KMS-11 (cell line): ENCODE data around the gene PARD3B.
"Not testable (repeated sequence)": the region's sequence is repeated elsewhere in the genome, so short reads cannot be mapped to it uniquely, and the experiment has no call there.

Experiments
- H2AFZ ChIP-seq: fragments of 200-600 bp; sonication (generic); 2 replicates; pipeline ENCODE4 v1.6.1; 2016; ENCODE audit warnings: antibody characterized with exemption, mixed run types, low read depth
- H3K27ac ChIP-seq: fragments of 200-600 bp; sonication (generic); 2 replicates; pipeline ENCODE4 v1.6.1; 2016; ENCODE audit warnings: mild to moderate bottlenecking, mixed run types
- H3K27me3 ChIP-seq: fragments of 200-600 bp; sonication (generic); 2 replicates; pipeline ENCODE4 v1.6.1; 2017; ENCODE audit warnings: mild to moderate bottlenecking, low read depth, mixed run types, moderate library complexity; ENCODE audit not compliant: insufficient read depth
- H3K36me3 ChIP-seq: fragments of 200-600 bp; sonication (generic); 2 replicates; pipeline ENCODE4 v1.6.1; 2017; ENCODE audit warnings: mild to moderate bottlenecking, mixed run types; ENCODE audit not compliant: insufficient read depth
- H3K4me1 ChIP-seq: fragments of 200-600 bp; sonication (generic); 2 replicates; pipeline ENCODE4 v1.6.1; 2016; ENCODE audit warnings: mild to moderate bottlenecking, low read depth, mixed run types; ENCODE audit not compliant: poor library complexity, severe bottlenecking
- H3K4me2 ChIP-seq: fragments of 200-600 bp; sonication (generic); 2 replicates; pipeline ENCODE4 v1.7.0; 2016; ENCODE audit warnings: mild to moderate bottlenecking, mixed run types
- H3K4me3 ChIP-seq: fragments of 200-600 bp; sonication (generic); IDR thresholded peaks from 2 replicates; pipeline ENCODE4 v1.6.1; 2017; ENCODE audit warnings: low read depth, low read length, mixed read lengths; ENCODE audit not compliant: insufficient read depth
- H3K79me2 ChIP-seq: fragments of 200-600 bp; sonication (generic); 2 replicates; pipeline ENCODE4 v1.6.1; 2016; ENCODE audit warnings: low read depth, mixed run types; ENCODE audit not compliant: insufficient read depth
- H3K9ac ChIP-seq: fragments of 200-600 bp; sonication (generic); 2 replicates; pipeline ENCODE4 v1.6.1; 2016; ENCODE audit warnings: mild to moderate bottlenecking, mixed run types
- H4K20me1 ChIP-seq: fragments of 200-600 bp; sonication (generic); 2 replicates; pipeline ENCODE4 v1.6.1; 2016; ENCODE audit warnings: mild to moderate bottlenecking, mixed run types; ENCODE audit not compliant: insufficient read depth
- CTCF ChIP-seq: fragments of 200-600 bp; sonication (generic); conservative IDR thresholded peaks from 2 replicates; pipeline ENCODE4 v1.6.1; 2017; ENCODE audit warnings: low read depth, mild to moderate bottlenecking, antibody characterized with exemption, low read length, moderate library complexity, mixed read lengths

The PARD3B gene

GRCh38 chr2:205216580-205216979 is 671.3 kb downstream of the PARD3B start:
- H4K20me1 ChIP-seq: no peaks in the 10 kb centered on the region
- H3K4me2 ChIP-seq: no peak overlapping the region
- no peak overlapping the region for H2AFZ ChIP-seq
- H3K9ac ChIP-seq: no peak overlapping the region
- H3K4me1 ChIP-seq: no peaks in the 10 kb centered on the region
- H3K27ac ChIP-seq: no peak overlapping the region
- no peak overlapping the region for H3K4me3 ChIP-seq
- TF ChIP-seq CTCF: no peak
- H3K79me2 ChIP-seq: no peaks in the 10 kb centered on the region
- H3K36me3 ChIP-seq: no peaks in the 10 kb centered on the region
- H3K27me3 ChIP-seq: no peaks in the 10 kb centered on the region

- Histone ChIP-seq H3K36me3 (no peaks in the 10 kb centered on the region), H2AFZ (no peak overlapping the region), H4K20me1 (no peaks in the 10 kb centered on the region), H3K27ac (no peak overlapping the region), H3K9ac (no peak overlapping the region), H3K79me2 (no peaks in the 10 kb centered on the region), H3K27me3 (no peaks in the 10 kb centered on the region), H3K4me1 (no peaks in the 10 kb centered on the region), H3K4me3 (no peak overlapping the region), H3K4me2 (no peak overlapping the region)
- TF ChIP-seq CTCF: no peak
Observed at GRCh38 chr2:205217004-205217403, 671.7 kb downstream of the PARD3B start.

GRCh38 chr2:205218056-205218455 is 672.8 kb downstream of the PARD3B start:
- Histone ChIP-seq H2AFZ (no peak overlapping the region), H3K27ac (no peak overlapping the region), H3K36me3 (no peaks in the 10 kb centered on the region), H3K79me2 (no peaks in the 10 kb centered on the region), H3K9ac (no peak overlapping the region), H3K4me1 (no peaks in the 10 kb centered on the region), H3K27me3 (no peaks in the 10 kb centered on the region), H3K4me3 (no peak overlapping the region), H4K20me1 (no peaks in the 10 kb centered on the region), H3K4me2 (no peak overlapping the region)
- no peak for TF ChIP-seq CTCF

- not testable (repeated sequence) for H3K27me3 ChIP-seq, H3K36me3 ChIP-seq
Observed at GRCh38 chr2:205218816-205219215, 673.5 kb downstream of the PARD3B start.

GRCh38 chr2:205220559-205220958 is 675.3 kb downstream of the PARD3B start:
- Histone ChIP-seq H3K27me3 (no peaks in the 10 kb centered on the region), H4K20me1 (no peaks in the 10 kb centered on the region), H3K4me2 (no peak overlapping the region)

More at GRCh38 chr2:205218816-205219215, 673.5 kb downstream of the PARD3B start:
- H3K27ac ChIP-seq, H3K4me1 ChIP-seq, H3K79me2 ChIP-seq, H3K9ac ChIP-seq, H2AFZ ChIP-seq, H4K20me1 ChIP-seq, H3K4me3 ChIP-seq, H3K4me2 ChIP-seq: not testable (repeated sequence)

More at GRCh38 chr2:205220559-205220958, 675.3 kb downstream of the PARD3B start:
- Histone ChIP-seq H3K79me2 (no peaks in the 10 kb centered on the region), H2AFZ (no peak overlapping the region), H3K4me3 (no peak overlapping the region), H3K4me1 (no peaks in the 10 kb centered on the region), H3K36me3 (no peaks in the 10 kb centered on the region), H3K9ac (no peak overlapping the region), H3K27ac (no peak overlapping the region)
- TF ChIP-seq CTCF: no peak
